Measurements from ENCODE around the gene RNASE4.
"Not testable (repeated sequence)": the region's sequence is repeated elsewhere in the genome, so short reads cannot be mapped to it uniquely, and the experiment has no call there.

Gene RNASE4

DNA sequence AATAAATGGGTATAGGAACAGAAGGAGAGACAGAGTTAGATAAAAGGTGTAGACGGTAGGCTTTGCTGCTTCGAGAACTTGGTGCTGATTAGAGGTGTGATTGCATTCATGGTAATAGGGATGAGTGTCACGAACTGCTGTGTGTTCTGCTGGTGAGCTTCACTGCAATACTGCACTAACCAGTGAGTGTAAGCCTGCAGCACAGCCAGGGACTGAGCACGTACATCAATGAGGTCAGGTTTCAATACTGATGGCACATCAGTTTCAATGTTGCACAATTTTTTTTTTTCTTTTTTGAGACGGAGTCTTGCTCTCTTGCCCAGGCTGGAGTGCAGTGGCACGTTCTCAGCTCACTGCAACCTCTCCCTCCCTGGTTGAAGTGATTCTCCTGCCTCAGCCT, 36.4 kb downstream of the RNASE4 start:
- TF ChIP-seq, protein P1, sequence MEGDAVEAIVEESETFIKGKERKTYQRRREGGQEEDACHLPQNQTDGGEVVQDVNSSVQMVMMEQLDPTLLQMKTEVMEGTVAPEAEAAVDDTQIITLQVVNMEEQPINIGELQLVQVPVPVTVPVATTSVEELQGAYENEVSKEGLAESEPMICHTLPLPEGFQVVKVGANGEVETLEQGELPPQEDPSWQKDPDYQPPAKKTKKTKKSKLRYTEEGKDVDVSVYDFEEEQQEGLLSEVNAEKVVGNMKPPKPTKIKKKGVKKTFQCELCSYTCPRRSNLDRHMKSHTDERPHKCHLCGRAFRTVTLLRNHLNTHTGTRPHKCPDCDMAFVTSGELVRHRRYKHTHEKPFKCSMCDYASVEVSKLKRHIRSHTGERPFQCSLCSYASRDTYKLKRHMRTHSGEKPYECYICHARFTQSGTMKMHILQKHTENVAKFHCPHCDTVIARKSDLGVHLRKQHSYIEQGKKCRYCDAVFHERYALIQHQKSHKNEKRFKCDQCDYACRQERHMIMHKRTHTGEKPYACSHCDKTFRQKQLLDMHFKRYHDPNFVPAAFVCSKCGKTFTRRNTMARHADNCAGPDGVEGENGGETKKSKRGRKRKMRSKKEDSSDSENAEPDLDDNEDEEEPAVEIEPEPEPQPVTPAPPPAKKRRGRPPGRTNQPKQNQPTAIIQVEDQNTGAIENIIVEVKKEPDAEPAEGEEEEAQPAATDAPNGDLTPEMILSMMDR (IDR thresholded peaks at IDR 0.05; ENCODE audit: low read depth, low read length) = no peak
- H3K4me3 ChIP-seq (ENCODE audit: low read depth, low read length) = no peak overlapping the region

DNA sequence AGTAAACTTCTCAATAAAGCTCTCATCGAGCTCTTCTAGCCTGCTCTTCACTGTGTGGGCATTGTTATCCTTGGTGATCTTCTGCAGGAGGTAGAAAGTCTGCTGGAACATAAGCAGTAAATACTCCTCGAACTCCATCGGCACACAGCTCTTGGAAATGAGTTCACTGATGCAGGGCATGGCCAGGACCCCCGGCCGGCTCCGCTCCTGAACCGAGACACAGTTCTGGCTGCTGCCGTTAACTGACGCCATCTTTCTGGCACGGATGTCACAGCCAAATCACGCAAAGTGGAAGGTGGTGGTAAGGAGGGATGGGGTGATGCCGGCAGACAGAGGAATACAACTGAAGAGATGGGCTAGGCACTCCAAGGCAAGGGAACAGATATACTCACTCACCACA, 37.7 kb downstream of the RNASE4 start:
- TF ChIP-seq, protein P1 (IDR thresholded peaks at IDR 0.05; ENCODE audit: low read depth, low read length) = no peak
- H3K4me3 ChIP-seq (ENCODE audit: low read depth, low read length) = no peak overlapping the region

DNA sequence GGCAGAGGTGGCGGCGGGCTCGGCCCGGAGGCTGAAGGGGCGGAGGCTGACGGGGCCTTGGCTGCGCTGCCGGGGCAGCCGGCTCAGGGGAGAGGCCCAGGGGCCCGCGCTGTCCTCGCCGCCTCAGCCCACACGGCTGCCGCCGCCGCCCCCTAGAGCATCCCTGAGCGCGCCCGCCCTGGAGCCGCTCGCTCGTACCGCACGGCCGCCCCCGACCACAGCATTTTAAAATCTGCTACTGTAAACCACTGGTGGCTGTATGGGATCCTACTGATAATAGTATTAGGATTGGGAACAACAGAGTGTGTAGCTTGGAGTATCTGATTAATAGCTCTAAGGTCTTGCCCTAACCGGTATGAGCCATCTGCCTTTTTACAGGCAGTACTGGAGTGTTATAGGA, 39.1 kb downstream of the RNASE4 start:
- TF ChIP-seq, protein P1 (IDR thresholded peaks at IDR 0.05; ENCODE audit: low read depth, low read length) = no peak
- no peak overlapping the region for H3K4me3 ChIP-seq (ENCODE audit: low read depth, low read length)

DNA sequence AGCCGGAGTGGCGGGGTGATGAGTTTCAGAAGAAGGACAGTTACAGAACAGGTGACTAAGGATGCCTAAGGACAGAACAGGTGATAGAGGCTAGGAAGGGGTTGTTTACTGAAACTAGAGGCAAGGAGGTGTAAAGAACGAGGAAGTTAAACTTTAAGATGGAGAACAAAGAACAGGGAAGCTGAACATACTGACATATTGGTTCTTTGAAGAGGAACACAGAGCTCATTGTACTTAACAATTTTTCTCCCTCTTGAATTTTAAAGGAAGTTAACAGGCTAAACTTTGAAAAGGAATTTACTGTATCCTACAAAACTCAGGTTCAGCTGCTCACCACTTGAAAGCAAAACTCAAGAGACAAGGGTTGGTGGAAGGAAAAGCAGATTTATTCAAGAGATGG, 41.8 kb downstream of the RNASE4 start:
- not testable (repeated sequence) for H3K4me3 ChIP-seq (ENCODE audit: low read depth, low read length)

DNA sequence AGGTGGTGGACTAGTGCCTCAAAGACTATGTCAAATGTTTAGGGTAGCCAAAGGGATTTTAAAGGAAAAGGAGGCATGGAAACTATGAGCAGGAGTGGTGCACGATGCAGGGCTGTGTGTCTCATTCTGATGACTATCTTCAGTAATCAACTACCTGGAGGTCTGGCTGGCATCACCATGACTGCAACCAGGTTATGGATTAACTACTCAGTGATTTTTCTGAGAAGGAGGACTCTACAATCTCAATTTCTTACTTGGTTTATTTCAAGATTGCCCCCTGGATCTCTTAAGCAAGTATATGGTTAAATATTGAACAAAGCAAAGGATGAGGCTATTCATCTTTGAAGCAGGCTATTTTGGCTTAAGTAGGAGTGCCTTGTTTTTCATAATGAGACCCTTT, 42.2 kb downstream of the RNASE4 start:
- H3K4me3 ChIP-seq (ENCODE audit: low read depth, low read length) = no peak overlapping the region
- TF ChIP-seq, protein P1 (IDR thresholded peaks at IDR 0.05; ENCODE audit: low read depth, low read length) = no peak

DNA sequence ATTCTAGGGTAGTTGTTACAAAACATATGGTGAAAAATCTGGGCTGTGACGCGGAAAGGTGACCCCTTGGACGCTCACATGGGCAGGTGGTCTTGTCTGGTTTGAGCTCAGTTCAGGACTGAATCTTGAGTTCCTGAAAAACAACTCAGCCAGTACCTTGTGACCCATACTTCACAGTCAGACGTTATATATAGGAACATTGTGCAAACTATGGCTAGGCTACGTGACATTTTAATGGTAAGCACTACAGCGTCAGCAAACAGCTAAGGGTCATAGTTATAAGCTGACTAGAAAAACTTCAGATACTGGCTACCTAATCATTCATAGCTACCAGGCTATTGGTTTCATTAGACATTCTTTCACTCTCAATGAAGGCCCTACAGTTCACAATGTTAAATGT, 46.5 kb downstream of the RNASE4 start:
- TF ChIP-seq, protein P1 (IDR thresholded peaks at IDR 0.05; ENCODE audit: low read depth, low read length) = no peak
- H3K4me3 ChIP-seq (ENCODE audit: low read depth, low read length) = no peak overlapping the region

DNA sequence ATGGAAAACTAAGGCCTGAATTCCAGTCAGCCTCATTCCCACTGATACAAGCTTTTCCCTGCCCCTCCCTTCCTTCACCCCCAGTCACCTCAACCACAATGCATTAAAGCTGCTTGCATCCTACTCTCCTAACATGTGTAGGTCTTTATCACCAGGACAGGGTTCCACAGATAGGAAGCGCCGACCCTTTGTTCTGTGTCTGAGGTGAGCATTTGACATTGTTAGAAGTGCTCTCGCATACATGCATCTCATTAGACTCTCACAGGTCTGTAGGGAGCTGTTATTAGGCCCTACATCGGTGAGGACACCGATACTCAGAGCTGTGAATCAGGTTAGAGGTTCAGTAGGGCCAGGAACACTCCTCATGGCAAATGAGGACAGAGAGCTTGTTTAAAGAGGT, 48.1 kb downstream of the RNASE4 start:
- H3K4me3 ChIP-seq (ENCODE audit: low read depth, low read length) = no peak overlapping the region
- TF ChIP-seq, protein P1 (IDR thresholded peaks at IDR 0.05; ENCODE audit: low read depth, low read length) = no peak

DNA sequence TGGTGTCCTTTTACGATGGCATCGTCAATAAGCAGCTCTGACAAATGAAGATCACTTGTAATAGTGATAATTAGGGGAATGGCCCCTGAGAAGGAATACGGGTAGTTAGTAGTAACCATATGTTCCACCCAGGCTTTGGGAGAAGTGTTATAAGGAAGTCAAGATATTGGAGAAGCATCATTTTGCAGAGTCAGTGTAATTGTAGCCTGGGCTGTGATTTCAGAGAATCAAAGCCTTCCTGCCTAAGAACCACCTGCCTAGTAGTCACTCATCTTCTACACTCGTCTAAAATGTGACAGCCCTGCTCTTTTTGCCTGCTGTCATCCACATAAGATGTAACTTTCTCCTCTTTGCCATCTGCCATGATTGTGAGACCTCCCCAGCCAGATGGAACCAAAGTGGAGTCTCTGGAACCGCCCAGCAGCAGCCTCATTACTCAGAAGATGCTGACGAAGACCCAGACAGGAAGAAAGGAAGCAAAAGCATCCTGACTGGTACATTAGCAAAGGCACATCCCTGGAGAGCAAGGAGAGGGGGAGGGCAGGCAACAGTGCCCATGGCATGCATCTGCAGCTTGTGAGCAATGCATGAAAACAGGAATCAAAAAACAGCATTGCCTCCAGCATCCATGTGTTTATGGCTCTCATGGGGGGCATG, 48.7 kb downstream of the RNASE4 start:
- H3K4me3 ChIP-seq (ENCODE audit: low read depth, low read length) = no peak overlapping the region
- TF ChIP-seq, protein P1 (IDR thresholded peaks at IDR 0.05; ENCODE audit: low read depth, low read length) = no peak

Measured in WI38 (cell line).